HepG2 (cell line): Measurements from ENCODE around the gene PACS2. TPM values are rescaled to one million over a fixed set of nuclear protein-coding genes. Genes with fewer than 3 reads are reported as not detected.
A peak's percentile ranks its signal among the peaks of the same experiment; 100 is the strongest.

Source experiments
- ATF1 ChIP-seq: IDR thresholded peaks from 2 replicates; pipeline ENCODE4 v1.6.1; 2016; ENCODE audit warnings: mild to moderate bottlenecking, control low read depth
- BHLHE40 ChIP-seq: IDR thresholded peaks from 2 replicates; pipeline ENCODE4 v1.6.1; 2011; ENCODE audit warnings: low read length, improper control_type of control experiment
- FOSL1 ChIP-seq: sonication (generic); formaldehyde crosslinking; IDR thresholded peaks from 2 replicates; pipeline ENCODE4 v1.9.0; 2021; ENCODE audit warnings: missing genetic modification reagents, borderline replicate concordance
- HMG20A ChIP-seq: IDR thresholded peaks from 2 replicates; pipeline ENCODE4 v1.6.1; 2016; ENCODE audit warnings: borderline replicate concordance
- HNRNPK ChIP-seq: fragments of 200-400 bp; formaldehyde crosslinking; IDR thresholded peaks from 2 replicates; pipeline ENCODE4 v1.6.1; 2018; ENCODE audit warnings: low read length, low read depth, moderate library complexity, mild to moderate bottlenecking; ENCODE audit not compliant: poor library complexity, severe bottlenecking
- ISL2 ChIP-seq: sonication (generic); formaldehyde crosslinking; IDR thresholded peaks from 2 replicates; pipeline ENCODE4 v1.5.0; 2020; ENCODE audit warnings: missing genetic modification reagents
- KDM6A ChIP-seq: IDR thresholded peaks from 2 replicates; pipeline ENCODE4 v1.6.1; 2016; ENCODE audit warnings: low read depth
- PAWR ChIP-seq: sonication (generic); formaldehyde crosslinking; IDR thresholded peaks from 2 replicates; pipeline ENCODE4 v1.4.0; 2020; ENCODE audit warnings: missing genetic modification reagents, mild to moderate bottlenecking, borderline replicate concordance
- PAX8 ChIP-seq: sonication (generic); formaldehyde crosslinking; IDR thresholded peaks from 2 replicates; pipeline ENCODE4 v1.8.0; 2022; ENCODE audit warnings: mild to moderate bottlenecking, missing genetic modification reagents, borderline replicate concordance
- PHF8 ChIP-seq: sonication (generic); formaldehyde crosslinking; IDR thresholded peaks from 2 replicates; pipeline ENCODE4 v1.5.0; 2020; ENCODE audit warnings: missing genetic modification reagents
- POLR2G ChIP-seq: fragments of 200-400 bp; formaldehyde crosslinking; IDR thresholded peaks from 2 replicates; pipeline ENCODE4 v1.6.1; 2018; ENCODE audit warnings: mild to moderate bottlenecking, low read depth, low read length, moderate library complexity
- SRY ChIP-seq: sonication (generic); formaldehyde crosslinking; IDR thresholded peaks from 2 replicates; pipeline ENCODE4 v1.8.0; 2022; ENCODE audit warnings: mild to moderate bottlenecking, missing genetic modification reagents
- TCF7 ChIP-seq: sonication (generic); IDR thresholded peaks from 2 replicates; pipeline ENCODE4 v1.6.1; 2016; ENCODE audit warnings: antibody characterized with exemption, low read depth
- YEATS2 ChIP-seq: sonication (generic); formaldehyde crosslinking; IDR thresholded peaks from 2 replicates; pipeline ENCODE4 v1.4.0; 2020; ENCODE audit warnings: missing genetic modification reagents, borderline replicate concordance
- ZBTB26 ChIP-seq: IDR thresholded peaks from 2 replicates; pipeline ENCODE4 v1.6.1; 2016; ENCODE audit warnings: missing compliant biosample characterization, missing genetic modification reagents, borderline replicate concordance
- ZMYM4 ChIP-seq: sonication (generic); formaldehyde crosslinking; IDR thresholded peaks from 2 replicates; pipeline ENCODE4 v1.8.1; 2023; ENCODE audit warnings: mild to moderate bottlenecking, missing genetic modification reagents
- ZNF101 ChIP-seq: sonication (generic); formaldehyde crosslinking; IDR thresholded peaks from 2 replicates; pipeline ENCODE4 v1.4.0; 2020; ENCODE audit warnings: mild to moderate bottlenecking, low read depth, missing genetic modification reagents, borderline replicate concordance
- ZNF142 ChIP-seq: sonication (generic); formaldehyde crosslinking; IDR thresholded peaks from 2 replicates; pipeline ENCODE4 v1.4.0; 2020; ENCODE audit warnings: missing genetic modification reagents
- ZNF225 ChIP-seq: sonication (generic); formaldehyde crosslinking; IDR thresholded peaks from 2 replicates; pipeline ENCODE4 v1.4.0; 2020; ENCODE audit warnings: mild to moderate bottlenecking, missing genetic modification reagents
- polyA plus RNA-seq, 8 experiments: library from polyadenylated mRNA; depleted of rRNA in 3 of 8; stranded (reverse) in 7 of 8; unstranded in 1 of 8; fragments of >200 nt; fragmentation: Illumina TruSeq in 4 of 8; extraction: Trizol in 4 of 8; gene quantifications; 2 replicates each; pipeline versions ENCODE4 v1.2.1 to v1.2.3, GENCODE V29; 2011 to 2016; ENCODE audit warnings: low read depth in 4 of 8, missing spikeins in 1 of 8, mixed read lengths in 1 of 8; ENCODE audit not compliant: insufficient read depth in 1 of 8
- total RNA-seq, 5 experiments: library from RNA; depleted of rRNA; stranded (reverse); fragments of >200 nt; fragmentation: Illumina TruSeq; extraction: Trizol; gene quantifications; 2 replicates each; pipeline ENCODE4 v1.2.3, GENCODE V29; 2016; ENCODE audit warnings: low read depth in 1 of 5
- TF ChIP-seq, protein P1 (sequence below): sonication (generic); formaldehyde crosslinking; IDR thresholded peaks from 2 replicates; pipeline ENCODE4 v1.5.0; 2020; ENCODE audit warnings: missing genetic modification reagents

PACS2 gene
- total and polyA plus RNA-seq, 2 of the 13 experiments (the other 11 are each of a cell fraction or from before 2014, with no cell fraction given) = 23.6 to 27.6 TPM

DNA sequence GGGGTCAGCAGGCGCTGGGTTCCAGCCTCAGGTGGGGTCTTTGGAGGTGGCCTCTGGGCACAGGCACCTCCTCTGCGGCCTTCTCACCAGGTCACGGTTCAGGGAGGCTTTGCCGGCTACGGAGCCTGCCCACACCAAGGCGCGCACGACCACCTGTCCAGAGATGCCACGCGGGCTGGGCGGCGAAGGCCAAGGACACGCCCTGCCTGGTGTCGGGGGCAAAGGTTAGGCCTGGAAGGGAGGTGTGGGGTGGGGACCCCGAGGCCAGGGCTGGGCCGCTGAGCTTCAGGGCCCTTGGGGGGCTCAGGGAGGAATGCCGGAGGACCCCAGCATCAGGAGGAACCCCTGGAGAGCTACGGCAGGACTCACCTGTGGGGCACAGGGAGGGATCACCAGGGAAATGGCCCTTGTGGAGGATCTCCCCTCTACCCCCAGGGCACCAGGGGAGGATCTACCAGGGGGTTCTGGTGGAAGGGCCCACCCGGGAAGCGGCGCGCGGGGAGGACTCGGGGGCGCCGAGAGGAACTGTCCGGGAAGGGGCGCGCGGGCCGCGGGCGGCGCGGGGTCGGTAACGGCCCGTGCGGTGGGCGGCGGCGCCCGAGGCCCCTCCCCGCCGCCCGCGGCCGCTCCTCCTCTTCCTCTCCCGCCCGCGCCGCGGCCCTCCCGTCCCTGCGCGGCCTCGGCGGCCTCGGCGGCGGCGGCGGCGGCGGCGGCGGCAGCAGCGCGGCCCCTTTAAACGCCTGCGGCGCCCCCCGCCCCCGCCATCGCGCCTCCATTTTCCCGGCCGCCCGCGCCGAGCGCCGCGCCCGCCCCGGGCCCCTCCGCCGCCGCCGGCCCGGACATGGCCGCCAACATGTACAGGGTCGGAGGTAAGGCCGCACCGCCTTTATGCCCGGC, 104.9 kb downstream of the PACS2 start, which contains the start of gene MTA1 (continued):
- TF ChIP-seq ZNF225 (0 out of 2 replicates have a peak, but pooled peaks have one; percentile 46), FOSL1 (CRISPR knock-in tag) (no peak), ZMYM4 (CRISPR knock-in tag) (peak; percentile 56; the same call in 1 of the 2 replicates), YEATS2 (CRISPR knock-in tag) (no peak), SRY (CRISPR knock-in tag) (no peak), POLR2G (peak; percentile 77), BHLHE40 (no peak), ZNF101 (no peak), ZBTB26 (CRISPR knock-in tag) (peak; percentile 61; the same call in 1 of the 2 replicates), PAX8 (CRISPR knock-in tag) (no peak), ZNF142 (CRISPR knock-in tag) (no peak), KDM6A (no peak), TCF7 (no peak), PHF8 (peak; percentile 82), PAWR (CRISPR knock-in tag) (no peak), HNRNPK (peak; percentile 44), HMG20A (CRISPR knock-in tag) (no peak), ATF1 (CRISPR knock-in tag) (no peak), ISL2 (no peak)
- TF ChIP-seq, protein P1, sequence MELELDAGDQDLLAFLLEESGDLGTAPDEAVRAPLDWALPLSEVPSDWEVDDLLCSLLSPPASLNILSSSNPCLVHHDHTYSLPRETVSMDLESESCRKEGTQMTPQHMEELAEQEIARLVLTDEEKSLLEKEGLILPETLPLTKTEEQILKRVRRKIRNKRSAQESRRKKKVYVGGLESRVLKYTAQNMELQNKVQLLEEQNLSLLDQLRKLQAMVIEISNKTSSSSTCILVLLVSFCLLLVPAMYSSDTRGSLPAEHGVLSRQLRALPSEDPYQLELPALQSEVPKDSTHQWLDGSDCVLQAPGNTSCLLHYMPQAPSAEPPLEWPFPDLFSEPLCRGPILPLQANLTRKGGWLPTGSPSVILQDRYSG (CRISPR knock-in tag) = 0 out of 2 replicates have a peak, but pooled peaks have one; percentile 46
